HG03378 (cell line): ENCODE results near the gene KCNQ5.
A peak's percentile ranks its signal among the peaks of the same experiment; 100 is the strongest.

Experiments
- ATAC-seq: cut with Tn5 transposase; IDR thresholded peaks from one replicate; pipeline ENCODE4 v1.9.1; 2021; ENCODE audit warnings: mild to moderate bottlenecking, moderate library complexity; ENCODE audit not compliant: unreplicated experiment

The KCNQ5 gene

GRCh38 chr6:72639920-72640614 lies 18.2 kb downstream of the KCNQ5 start:
- ATAC-seq = no peak

- ATAC-seq = no peak
These were observed 18.7 kb downstream of the KCNQ5 start for GRCh38 chr6:72640615-72640930.

- ATAC-seq = peak; percentile 59
These were observed 20.6 kb downstream of the KCNQ5 start for GRCh38 chr6:72642435-72642834.

- ATAC-seq = no peak
These were observed 21.4 kb downstream of the KCNQ5 start for GRCh38 chr6:72643214-72643613.

- ATAC-seq = no peak
These were observed 25.0 kb downstream of the KCNQ5 start for GRCh38 chr6:72646604-72647485.

GRCh38 chr6:72647489-72647888 lies 25.6 kb downstream of the KCNQ5 start:
- ATAC-seq = no peak

GRCh38 chr6:72649032-72649984 lies 27.4 kb downstream of the KCNQ5 start:
- peak; percentile 84 for ATAC-seq

- ATAC-seq = no peak
These were observed 28.3 kb downstream of the KCNQ5 start for GRCh38 chr6:72650081-72650745.

- no peak for ATAC-seq
These were observed 29.3 kb downstream of the KCNQ5 start for GRCh38 chr6:72651174-72651573.

- ATAC-seq = no peak
These were observed 30.4 kb downstream of the KCNQ5 start for GRCh38 chr6:72651967-72652956.

- ATAC-seq = no peak
These were observed 31.2 kb downstream of the KCNQ5 start for GRCh38 chr6:72653026-72653425.

- peak; percentile 63 for ATAC-seq
These were observed 32.3 kb downstream of the KCNQ5 start for GRCh38 chr6:72654071-72654621.

GRCh38 chr6:72657407-72658197 lies 35.7 kb downstream of the KCNQ5 start:
- ATAC-seq = no peak

GRCh38 chr6:72659754-72660153 lies 37.9 kb downstream of the KCNQ5 start:
- no peak for ATAC-seq

GRCh38 chr6:72661411-72661810 lies 39.5 kb downstream of the KCNQ5 start:
- ATAC-seq = no peak

- no peak for ATAC-seq
These were observed 43.7 kb downstream of the KCNQ5 start for GRCh38 chr6:72665599-72665998.

GRCh38 chr6:72669324-72669723 lies 47.5 kb downstream of the KCNQ5 start:
- no peak for ATAC-seq

- no peak for ATAC-seq
These were observed 51.0 kb downstream of the KCNQ5 start for GRCh38 chr6:72672906-72673305.
